Left hindlimb (tissue), 1 donor: ENCODE results near the gene CLECL1.

Source experiments
- DNase-seq: peaks from one replicate; pipeline ENCODE4 v3.0.0-alpha.2; 2018

The CLECL1 gene

GRCh38 chr12:9732921-9733461 is at the start of gene CLECL1:
CLECL1 (minus strand) TSS chr12:9733097.
- DNase-seq = no peak

GRCh38 chr12:9781360-9781759 is 48.5 kb upstream of the CLECL1 start:
- DNase-seq = no peak

- no peak for DNase-seq
Observed at GRCh38 chr12:9779209-9779608, 46.3 kb upstream of the CLECL1 start.

GRCh38 chr12:9776781-9777180 is 43.9 kb upstream of the CLECL1 start:
- no peak for DNase-seq

- DNase-seq = no peak
Observed at GRCh38 chr12:9773216-9773877, 40.5 kb upstream of the CLECL1 start.

- no peak for DNase-seq
Observed at GRCh38 chr12:9763025-9763424, 30.1 kb upstream of the CLECL1 start.

GRCh38 chr12:9762369-9762768 is 29.5 kb upstream of the CLECL1 start:
- no peak for DNase-seq

GRCh38 chr12:9761419-9761781 is 28.5 kb upstream of the CLECL1 start:
- DNase-seq = no peak

GRCh38 chr12:9760699-9761418 is 28.0 kb upstream of the CLECL1 start, which contains the start of gene CD69:
CD69 (minus strand) TSS chr12:9760901; CDS start chr12:9760820, 81 bp downstream.
- no peak for DNase-seq

GRCh38 chr12:9760120-9760519 is 27.2 kb upstream of the CLECL1 start:
- DNase-seq = no peak

- no peak for DNase-seq
Observed at GRCh38 chr12:9759694-9760093, 26.8 kb upstream of the CLECL1 start.

GRCh38 chr12:9758119-9758518 is 25.2 kb upstream of the CLECL1 start:
- DNase-seq = no peak

GRCh38 chr12:9757433-9758025 is 24.6 kb upstream of the CLECL1 start:
- DNase-seq = no peak

- no peak for DNase-seq
Observed at GRCh38 chr12:9756706-9757105, 23.8 kb upstream of the CLECL1 start.

GRCh38 chr12:9756170-9756569 is 23.3 kb upstream of the CLECL1 start:
- DNase-seq = no peak

- DNase-seq = no peak
Observed at GRCh38 chr12:9755567-9755966, 22.7 kb upstream of the CLECL1 start.

- DNase-seq = no peak
Observed at GRCh38 chr12:9755035-9755434, 22.1 kb upstream of the CLECL1 start.

GRCh38 chr12:9754099-9754927 is 21.4 kb upstream of the CLECL1 start:
- no peak for DNase-seq

GRCh38 chr12:9753498-9753897 is 20.6 kb upstream of the CLECL1 start:
- no peak for DNase-seq

- DNase-seq = no peak
Observed at GRCh38 chr12:9753073-9753472, 20.2 kb upstream of the CLECL1 start.

- DNase-seq = no peak
Observed at GRCh38 chr12:9752145-9752933, 19.4 kb upstream of the CLECL1 start.
